ENCODE data around the gene MS4A13.
A peak's percentile ranks its signal among the peaks of the same experiment; 100 is the strongest.
"Not testable (repeated sequence)": the region's sequence is repeated elsewhere in the genome, so short reads cannot be mapped to it uniquely, and the experiment has no call there.

Gene MS4A13

DNA sequence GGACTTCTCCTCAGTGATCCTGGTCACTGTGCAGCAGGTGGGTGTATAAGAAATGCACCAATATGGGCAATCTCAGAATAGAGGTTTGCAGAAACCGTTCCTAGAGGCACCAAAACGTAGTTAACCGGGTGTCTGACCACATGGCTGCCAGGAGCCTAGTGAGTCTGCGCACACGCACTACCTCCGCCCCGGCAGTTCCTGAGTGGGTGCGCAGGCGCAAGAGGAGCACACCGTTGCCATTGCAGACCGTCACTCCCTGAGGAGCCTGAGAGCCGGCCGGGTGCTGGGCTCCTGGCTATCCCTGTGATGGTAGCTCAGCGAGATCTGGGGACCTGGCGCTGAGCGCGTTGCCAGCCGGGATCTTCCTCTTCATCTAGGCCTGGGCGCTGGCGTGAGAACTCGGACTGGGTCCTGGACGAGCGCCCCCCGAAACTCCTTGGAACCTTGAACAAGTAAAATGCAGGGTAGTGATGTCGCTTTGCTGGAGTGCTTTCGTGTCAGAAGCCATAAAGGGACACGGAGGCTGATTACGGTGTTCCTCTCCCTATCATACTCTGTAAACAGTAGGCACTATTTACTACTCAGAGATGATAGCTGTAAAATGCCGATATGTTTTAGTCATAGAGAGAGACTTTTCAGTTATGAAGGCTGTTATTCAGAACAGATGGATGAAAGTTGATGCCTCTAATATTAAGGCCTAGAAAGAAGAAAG is at the start of gene MS4A13:
TSS of gene MS4A13 (plus strand) at position 249 of the 712 bp plus-strand sequence. CDS start 2,692 bp downstream, outside the sequence.
- no peak for DNase-seq (ENCODE audit: low read depth in 2 of 2)

- no peak for DNase-seq (ENCODE audit: low read depth in 2 of 2)
Measured at GRCh38 chr11:60468829-60469228, 46.4 kb upstream of the MS4A13 start.

- no peak for DNase-seq (ENCODE audit: low read depth in 2 of 2)
Measured at GRCh38 chr11:60469723-60470122, 45.5 kb upstream of the MS4A13 start.

DNA sequence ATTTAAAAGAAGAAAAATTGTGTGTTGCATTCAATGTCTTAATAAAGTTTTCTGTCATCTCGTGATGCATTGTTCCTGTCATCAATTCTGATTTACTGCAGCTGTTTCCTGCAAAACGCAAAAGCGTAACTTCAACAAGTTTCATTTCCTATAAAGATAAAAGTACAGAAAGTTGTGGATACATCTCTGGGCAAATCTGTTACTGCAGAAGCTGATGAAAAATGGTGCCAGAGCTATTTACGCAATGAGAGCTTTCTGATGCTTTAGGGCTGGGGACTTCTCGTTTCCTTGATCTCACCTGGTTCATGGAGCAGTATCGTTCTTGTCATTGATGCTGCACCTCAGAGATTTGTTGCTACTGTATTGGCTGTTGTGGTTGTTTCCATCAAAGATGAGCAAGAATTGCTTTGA is 38.2 kb upstream of the MS4A13 start:
- no peak for DNase-seq (ENCODE audit: low read depth in 2 of 2)

DNA sequence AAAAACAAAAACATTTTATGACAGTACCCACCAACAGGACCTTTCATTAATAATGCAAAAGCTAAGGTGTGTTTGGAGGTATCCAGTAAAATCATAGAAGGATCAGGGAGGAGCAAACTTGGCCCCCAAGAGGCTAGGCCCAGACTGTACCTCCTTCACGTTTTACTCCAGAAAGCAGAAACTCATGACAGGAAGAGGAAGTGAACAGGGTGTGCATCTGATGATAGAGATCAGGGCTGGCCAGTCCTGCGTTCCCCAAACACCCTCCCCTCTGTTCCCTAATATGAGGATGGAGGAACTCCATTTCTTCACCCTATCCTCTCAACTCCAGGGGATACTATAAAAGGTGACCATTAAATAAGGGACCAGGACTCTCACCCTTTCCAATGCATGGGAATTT is 32.8 kb upstream of the MS4A13 start:
- no peak for DNase-seq (ENCODE audit: low read depth in 2 of 2)

GRCh38 chr11:60485987-60486386 is 29.2 kb upstream of the MS4A13 start:
- peak in 1 of 2 donors; percentile 0 for DNase-seq (ENCODE audit: low read depth in 2 of 2)

GRCh38 chr11:60492488-60493009 is 22.6 kb upstream of the MS4A13 start, which contains the start of gene MS4A12:
Gene MS4A12, plus strand, starts transcription at chr11:60492778. Its CDS starts 4,541 bp downstream, at chr11:60497319.
- DNase-seq (ENCODE audit: low read depth in 2 of 2), result no peak

GRCh38 chr11:60493454-60493853 is 21.7 kb upstream of the MS4A13 start:
- DNase-seq (ENCODE audit: low read depth in 2 of 2), result no peak

GRCh38 chr11:60498399-60498798 is 16.8 kb upstream of the MS4A13 start:
- DNase-seq (ENCODE audit: low read depth in 2 of 2), result no peak

DNA sequence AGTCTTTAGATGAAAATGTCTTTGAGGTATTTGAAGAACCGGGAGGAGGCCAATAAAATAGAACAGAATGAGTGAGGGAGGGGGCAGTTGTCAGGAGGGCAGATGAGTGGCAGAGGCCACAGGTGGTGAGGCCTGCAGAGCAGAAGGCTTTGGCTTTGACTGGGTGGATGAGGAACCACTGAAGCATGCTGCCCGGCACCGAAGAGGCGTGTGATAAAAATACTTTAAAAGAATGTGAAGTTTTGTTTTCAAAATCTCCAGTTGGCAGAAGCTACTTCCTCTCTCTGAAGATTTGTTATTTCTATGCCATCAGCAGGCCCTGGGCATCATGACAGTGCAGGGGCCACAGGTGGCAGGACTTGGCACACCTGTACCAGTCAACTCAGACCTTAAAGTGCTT is 16.3 kb upstream of the MS4A13 start:
- no peak for DNase-seq (ENCODE audit: low read depth in 2 of 2)

GRCh38 chr11:60500276-60500910 is 14.8 kb upstream of the MS4A13 start:
- no peak for DNase-seq (ENCODE audit: low read depth in 2 of 2)

DNA sequence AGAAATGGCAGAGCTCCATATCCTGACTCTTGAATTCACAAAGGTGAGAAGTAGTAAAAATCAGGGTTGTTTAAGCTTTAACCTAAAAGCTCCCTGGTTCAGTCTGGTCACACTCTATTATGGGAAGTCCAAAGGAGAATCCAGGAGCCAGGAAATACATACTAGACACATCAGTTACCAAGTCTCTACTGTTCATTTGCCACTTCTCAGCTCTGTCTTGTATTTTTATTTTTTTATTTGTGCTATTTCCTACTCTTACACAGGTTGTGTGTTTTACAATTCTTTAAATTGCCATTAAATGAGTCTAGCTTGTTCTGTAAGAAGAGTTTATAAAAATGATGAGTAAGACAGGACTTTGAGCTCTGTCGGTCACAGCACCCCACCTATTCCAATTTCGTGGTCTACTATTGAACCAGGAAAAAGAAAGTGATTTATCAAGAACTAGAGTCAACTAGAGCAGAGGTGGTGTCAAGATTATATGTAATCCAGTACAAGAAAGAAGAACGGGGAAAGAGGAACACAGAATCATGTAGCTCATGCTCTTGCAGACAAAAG is 12.9 kb upstream of the MS4A13 start:
- no peak for DNase-seq (ENCODE audit: low read depth in 2 of 2)

- no peak for DNase-seq (ENCODE audit: low read depth in 2 of 2)
Measured at GRCh38 chr11:60504219-60504905, 10.8 kb upstream of the MS4A13 start.

DNA sequence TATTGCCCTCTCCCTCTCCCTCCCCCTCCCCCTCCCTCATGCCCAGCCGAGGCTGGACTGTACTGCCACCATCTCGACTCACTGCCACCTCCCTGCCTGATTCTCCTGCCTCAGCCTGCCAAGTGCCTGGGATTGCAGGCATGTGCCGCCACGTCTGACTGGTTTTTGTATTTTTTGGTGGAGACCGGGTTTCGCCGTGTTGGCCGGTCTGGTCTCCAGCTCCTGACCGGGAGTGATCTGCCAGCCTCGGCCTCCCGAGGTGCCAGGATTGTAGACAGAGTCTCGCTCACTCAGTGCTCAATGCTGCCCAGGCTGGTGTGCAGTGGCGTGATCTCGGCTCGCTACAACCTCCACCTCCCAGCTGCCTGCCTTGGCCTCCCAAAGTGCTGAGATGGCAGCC is 5.6 kb upstream of the MS4A13 start:
- not testable (repeated sequence) for DNase-seq (ENCODE audit: low read depth in 2 of 2)

DNA sequence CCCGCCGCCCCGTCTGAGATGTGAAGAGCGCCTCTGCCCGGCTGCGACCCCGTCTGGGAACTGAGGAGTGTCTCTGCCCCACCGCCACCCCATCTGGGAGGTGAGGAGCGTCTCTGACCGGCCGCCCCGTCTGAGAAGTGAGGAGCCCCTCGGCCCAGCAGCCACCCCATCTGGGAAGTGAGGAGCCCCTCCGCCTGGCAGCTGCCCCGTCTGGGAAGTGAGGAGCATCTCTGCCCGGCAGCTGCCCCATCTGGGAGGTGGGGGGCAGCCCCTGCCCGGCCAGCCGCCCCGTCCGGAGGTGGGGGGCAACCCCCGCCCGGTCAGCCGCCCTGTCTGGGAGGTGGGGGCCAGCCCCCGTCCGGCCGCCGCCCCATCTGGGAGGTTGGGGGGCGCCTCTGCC is 5.0 kb upstream of the MS4A13 start:
- not testable (repeated sequence) for DNase-seq (ENCODE audit: low read depth in 2 of 2)

DNA sequence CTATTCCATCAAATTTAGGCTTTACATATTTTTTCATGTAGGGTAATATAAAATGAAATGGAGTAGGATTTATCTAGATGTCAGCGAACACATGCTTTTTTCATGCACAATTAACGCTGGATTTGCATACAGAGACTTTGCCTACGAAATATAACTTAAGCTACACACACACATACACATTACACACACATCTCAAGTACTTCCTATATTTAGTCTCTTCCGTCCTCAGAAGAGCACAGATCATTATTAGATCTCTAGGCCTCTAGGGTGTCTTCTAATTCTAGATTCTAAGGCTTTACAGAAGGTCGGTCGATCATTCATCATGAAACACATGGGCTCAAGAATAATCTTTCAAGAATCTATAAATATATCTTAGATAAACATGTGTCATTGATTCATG is 3.8 kb upstream of the MS4A13 start:
- DNase-seq (ENCODE audit: low read depth in 2 of 2), result no peak

GRCh38 chr11:60512651-60513225 is 2.5 kb upstream of the MS4A13 start:
- DNase-seq (ENCODE audit: low read depth in 2 of 2), result no peak

DNA sequence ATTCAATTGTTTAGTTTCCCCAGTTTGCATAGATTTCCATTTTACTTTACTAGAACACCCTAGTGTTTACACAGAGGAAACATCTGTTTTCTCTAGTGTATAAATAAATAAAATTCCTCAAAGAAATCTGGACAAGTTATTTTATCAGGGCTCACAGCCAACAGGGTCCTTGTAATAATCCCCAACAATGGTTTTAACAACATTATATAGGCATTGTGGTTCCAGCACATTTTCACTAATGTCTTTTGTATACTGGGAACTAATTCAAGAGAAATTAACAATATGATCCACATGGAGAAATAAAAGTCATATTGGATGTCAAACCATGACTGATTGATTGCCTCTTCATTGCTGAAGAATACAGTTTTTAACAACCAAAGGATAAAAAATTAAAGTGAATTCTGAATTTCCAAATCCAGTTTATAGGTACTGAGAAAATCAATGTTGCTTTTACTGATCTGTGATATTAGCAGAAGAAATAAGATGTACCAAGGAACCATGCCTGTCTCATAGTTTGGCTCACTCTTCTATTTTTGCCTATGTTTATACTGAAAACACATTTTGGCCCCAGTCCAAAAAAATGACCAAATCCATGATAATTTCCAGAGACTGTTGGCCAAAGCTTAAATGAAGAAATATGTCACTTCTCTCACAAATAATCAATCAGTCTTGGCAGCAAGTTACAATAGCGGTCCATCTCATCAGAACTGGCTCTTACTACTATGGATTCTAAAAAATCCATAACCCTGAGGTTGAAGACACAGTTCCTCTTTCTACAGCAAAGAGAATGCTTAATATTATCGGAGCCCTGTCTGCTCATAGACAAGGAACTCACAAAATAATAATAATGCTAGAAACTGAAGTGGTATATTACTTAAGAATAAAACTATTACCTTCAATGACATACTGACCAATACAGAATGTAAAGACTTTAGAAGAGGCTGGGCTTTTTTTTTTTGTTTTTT is 1.4 kb upstream of the MS4A13 start:
- no peak for DNase-seq (ENCODE audit: low read depth in 2 of 2)

- no peak for DNase-seq (ENCODE audit: low read depth in 2 of 2)
Measured at GRCh38 chr11:60528465-60528864, 13.3 kb downstream of the MS4A13 start.

DNA sequence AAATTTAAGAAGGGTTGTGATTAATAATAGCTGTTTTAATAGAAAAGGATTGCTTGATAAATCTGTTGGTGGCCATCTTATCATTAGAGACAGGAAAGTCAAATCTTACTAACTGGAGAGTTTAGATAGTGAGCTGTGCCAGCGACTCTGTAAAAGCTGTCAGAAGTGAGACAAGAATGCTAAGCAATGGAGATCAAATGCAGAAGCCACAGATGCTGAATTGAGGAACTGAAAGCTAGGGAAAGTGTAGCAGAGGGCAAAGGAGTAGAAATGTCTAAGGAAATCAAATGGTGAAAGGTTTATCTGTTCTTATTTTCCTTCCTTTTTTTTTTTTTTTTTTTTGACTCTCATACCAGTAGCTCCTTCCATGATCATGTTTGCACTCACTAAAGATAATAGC is 13.7 kb downstream of the MS4A13 start:
- no peak for DNase-seq (ENCODE audit: low read depth in 2 of 2)
